Muscle of back (tissue), 11 donors: ENCODE measurements around the gene CD4. TPM values are rescaled to one million over a fixed set of nuclear protein-coding genes. Genes with fewer than 3 reads are reported as not detected.
A peak's percentile ranks its signal among the peaks of the same experiment; 100 is the strongest.

Source experiments
- DNase-seq, 3 donors: peaks; one replicate each; pipeline versions ENCODE4 v3.0.0 to v3.0.0-alpha.2; 2013
- polyA plus RNA-seq, 10 donors: library from polyadenylated mRNA; unstranded; fragments of 120-200 nt; gene quantifications; one replicate each; pipeline ENCODE4 v1.2.1, GENCODE V29; 2013; ENCODE audit not compliant: insufficient read length in 10 of 10

CD4 gene
- polyA plus RNA-seq, 10 donors, result 5.9 to 15.5 (median 7.7) TPM

DNA sequence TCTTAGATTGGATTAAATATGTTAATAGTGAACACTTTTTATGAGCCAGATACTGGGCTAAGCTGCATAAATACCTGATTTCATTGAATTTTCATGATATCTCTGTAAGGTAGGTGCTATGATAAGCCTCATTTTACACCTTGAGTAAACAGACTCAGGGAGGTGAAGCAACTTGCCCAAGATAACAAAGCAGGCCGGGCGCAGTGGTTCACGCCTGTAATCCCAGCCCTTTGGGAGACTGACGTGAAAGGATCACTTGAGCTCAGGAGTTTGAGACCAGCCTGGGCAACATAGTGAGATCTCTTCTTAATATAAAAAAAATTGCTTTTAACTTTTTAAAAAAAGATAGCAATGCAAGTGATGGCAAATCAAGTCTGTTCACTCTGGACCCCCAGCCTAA lies 52.7 kb downstream of the CD4 start:
- DNase-seq, result no peak

DNA sequence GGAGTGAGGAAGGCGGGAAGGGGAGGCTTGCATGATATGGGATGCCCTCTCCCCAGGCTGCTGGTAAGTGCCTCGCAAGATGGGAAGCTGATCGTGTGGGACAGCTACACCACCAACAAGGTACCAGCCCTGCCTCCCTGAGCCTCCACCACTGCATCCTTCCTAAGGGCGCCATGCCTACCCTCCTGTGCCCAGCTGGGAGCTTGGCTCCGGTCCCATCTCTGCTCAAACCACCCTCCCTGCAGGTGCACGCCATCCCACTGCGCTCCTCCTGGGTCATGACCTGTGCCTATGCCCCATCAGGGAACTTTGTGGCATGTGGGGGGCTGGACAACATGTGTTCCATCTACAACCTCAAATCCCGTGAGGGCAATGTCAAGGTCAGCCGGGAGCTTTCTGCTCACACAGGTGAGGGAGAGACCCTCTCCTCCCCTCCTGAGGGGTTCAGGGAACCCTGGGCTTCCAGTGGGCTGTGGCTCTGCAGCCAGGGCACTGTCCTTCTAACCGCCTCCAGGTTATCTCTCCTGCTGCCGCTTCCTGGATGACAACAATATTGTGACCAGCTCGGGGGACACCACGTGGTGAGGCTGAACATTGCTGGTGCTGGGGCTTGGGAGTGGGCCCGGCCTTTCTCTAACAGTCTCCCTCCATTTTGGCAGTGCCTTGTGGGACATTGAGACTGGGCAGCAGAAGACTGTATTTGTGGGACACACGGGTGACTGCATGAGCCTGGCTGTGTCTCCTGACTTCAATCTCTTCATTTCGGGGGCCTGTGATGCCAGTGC lies 54.0 kb downstream of the CD4 start:
- DNase-seq, result no peak

- no peak for DNase-seq
Measured at GRCh38 chr12:6845395-6845794, 56.1 kb downstream of the CD4 start.

GRCh38 chr12:6846316-6846869 lies 57.1 kb downstream of the CD4 start:
- DNase-seq, result no peak

DNA sequence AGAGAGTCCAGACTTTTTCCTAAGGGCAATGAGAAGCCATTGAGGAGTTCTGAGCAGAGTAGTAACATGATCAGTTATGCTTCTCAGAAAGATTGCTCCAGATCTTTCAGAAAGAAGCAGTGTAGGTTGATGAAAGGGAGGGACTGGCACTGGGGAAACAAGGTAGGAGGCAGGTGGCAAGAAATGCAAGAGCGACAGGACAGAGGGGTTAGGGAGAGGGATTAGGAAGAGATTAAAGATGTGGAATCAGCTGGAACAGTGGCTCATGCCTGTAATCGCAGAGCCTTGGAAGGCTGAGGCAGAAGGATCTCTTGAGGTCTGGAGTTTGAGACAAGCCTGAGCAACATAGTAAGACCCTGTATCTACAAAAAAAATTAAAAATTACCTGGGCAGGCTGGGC lies 58.3 kb downstream of the CD4 start:
- DNase-seq, result no peak

- DNase-seq, result no peak
Measured at GRCh38 chr12:6849427-6849826, 60.1 kb downstream of the CD4 start.

- no peak for DNase-seq
Measured at GRCh38 chr12:6849976-6850560, 60.7 kb downstream of the CD4 start.

GRCh38 chr12:6850796-6851152 lies 61.4 kb downstream of the CD4 start:
- DNase-seq, result no peak

DNA sequence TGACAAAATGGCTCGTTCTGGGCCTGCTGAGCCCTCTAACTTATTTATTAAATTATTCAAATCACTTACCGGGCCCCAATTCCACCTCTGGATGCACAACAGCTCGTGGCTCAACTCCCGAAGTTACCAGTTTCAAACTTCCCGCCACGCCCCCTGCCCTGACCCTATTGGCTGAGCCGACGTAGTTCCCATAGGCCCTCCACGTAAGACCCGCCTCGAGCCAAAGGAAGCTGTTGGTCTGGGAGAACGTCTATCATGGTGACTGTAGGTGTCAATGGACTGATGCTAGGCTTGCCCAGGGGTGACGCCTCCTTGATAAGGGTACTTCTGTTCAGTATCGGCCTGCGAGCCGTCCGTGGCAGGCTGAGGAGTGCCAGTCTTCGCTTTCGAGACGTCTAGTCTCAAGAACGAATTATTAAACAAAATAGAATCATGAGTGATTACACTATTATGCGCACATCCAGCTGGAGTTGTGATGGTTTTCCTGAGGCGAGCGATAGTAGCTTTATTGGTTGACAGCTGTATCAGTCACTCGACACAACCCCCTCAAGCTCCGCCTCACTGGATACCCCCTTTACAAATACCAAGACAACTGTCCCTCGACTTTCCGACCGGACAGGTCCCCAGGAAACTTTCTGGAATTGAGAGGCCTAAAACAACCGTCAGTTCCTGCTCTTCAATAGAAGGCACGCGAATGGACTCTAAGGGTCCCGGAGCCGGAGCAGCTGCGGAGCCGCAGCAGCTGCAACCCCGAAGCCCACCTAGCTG lies 62.0 kb downstream of the CD4 start, which contains the start of gene CDCA3:
TSS of gene CDCA3 (minus strand) at position 134 of the 768 bp plus-strand sequence. CDS start 334 bp downstream, outside the sequence.
- DNase-seq, result peak; percentile 95 to 99 (median 98)

GRCh38 chr12:6851921-6852650 lies 62.8 kb downstream of the CD4 start, which contains the start of gene USP5:
Gene USP5 (plus strand): TSS chr12:6852150. CDS start chr12:6852180, 30 bp downstream.
- DNase-seq, result peak; percentile 99 to 100 (median 100)

GRCh38 chr12:6852651-6853354 lies 63.5 kb downstream of the CD4 start:
- peak in 1 of 3 donors; percentile 58 for DNase-seq

DNA sequence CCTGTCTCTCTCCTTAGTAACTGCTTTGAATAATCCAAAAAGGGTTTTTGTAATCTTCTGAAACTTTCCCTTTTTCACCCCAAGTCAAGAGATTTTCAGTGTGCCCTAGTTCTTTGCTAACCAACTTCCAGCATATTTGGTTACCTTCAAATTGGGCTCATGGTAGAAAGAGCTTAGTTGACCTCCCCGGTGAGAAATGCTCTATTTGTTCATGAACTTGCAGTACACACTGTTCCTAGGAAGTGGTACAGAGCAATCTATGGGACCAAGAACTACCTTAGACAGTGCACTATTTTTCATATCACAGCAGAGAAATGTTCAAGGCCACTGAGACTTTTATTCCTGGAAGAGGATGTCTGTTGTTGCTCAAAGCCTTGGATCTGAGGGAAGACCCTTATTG lies 64.3 kb downstream of the CD4 start:
- DNase-seq, result no peak

- no peak for DNase-seq
Measured at GRCh38 chr12:6854036-6854435, 64.7 kb downstream of the CD4 start.

DNA sequence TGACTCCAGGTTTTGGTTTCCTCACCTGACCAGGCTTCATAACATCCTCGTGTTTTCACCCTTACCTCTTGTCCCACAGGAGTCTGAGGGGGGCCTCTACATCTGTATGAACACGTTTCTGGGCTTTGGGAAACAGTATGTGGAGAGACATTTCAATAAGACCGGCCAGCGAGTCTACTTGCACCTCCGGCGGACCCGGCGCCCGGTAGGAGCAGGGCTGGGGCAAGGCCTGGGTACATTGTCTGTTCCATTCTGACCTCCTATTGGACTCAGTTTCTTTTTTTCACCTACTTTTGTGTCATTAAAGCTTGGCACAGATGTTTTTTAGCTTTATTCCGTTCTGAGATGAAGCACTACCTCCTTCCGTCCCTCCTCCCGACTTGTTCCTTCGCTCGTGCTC lies 66.0 kb downstream of the CD4 start:
- no peak for DNase-seq

DNA sequence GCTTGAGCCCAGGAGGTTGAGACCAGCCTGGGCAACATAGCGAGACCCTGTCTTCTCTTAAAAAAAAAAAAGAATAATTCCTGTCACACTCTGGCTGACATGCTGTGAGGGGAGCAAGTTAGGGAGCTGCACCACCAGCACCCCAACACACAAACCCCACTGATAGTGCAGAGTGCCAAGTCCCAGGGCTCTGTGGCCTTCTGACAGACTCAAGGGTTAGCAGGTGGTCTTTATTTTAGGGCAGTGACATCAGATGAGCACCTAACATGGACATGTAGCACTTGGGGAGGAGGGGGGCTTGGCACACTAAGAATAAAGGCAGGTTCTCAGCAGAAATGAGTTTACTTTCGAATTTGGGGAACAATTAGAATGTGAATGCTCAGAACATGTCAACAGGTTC lies 69.5 kb downstream of the CD4 start:
- no peak for DNase-seq

DNA sequence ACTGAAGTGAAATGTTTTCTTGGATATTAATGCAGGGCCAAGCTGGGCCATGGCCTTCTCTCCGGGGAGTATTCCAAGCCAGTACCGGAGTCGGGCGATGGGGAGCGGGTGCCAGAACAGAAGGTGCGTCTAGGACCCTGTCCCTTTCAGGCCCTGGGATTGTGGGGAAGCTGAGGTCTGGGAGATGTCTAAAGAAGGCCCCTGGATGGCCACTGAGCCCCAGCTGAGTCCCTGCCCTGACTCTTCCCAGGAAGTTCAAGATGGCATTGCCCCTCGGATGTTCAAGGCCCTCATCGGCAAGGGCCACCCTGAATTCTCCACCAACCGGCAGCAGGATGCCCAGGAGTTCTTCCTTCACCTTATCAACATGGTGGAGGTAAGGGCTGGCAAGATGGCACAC lies 70.8 kb downstream of the CD4 start:
- DNase-seq, result no peak

DNA sequence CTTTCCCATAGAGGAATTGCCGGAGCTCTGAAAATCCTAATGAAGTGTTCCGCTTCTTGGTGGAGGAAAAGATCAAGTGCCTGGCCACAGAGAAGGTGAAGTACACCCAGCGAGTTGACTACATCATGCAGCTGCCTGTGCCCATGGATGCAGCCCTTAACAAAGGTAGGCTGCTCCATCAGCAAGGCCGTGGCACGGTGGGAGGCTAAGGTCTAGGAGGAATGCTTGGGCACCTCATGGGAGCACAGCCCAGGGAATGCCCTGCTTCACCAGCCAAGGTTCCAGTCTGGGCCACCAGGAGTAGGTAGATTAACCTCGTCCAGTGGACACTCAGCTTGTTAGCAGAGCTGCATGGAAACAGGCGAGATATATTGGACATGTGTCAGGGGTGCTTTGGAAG lies 71.6 kb downstream of the CD4 start:
- DNase-seq, result no peak

- no peak for DNase-seq
Measured at GRCh38 chr12:6861391-6861790, 72.1 kb downstream of the CD4 start.

DNA sequence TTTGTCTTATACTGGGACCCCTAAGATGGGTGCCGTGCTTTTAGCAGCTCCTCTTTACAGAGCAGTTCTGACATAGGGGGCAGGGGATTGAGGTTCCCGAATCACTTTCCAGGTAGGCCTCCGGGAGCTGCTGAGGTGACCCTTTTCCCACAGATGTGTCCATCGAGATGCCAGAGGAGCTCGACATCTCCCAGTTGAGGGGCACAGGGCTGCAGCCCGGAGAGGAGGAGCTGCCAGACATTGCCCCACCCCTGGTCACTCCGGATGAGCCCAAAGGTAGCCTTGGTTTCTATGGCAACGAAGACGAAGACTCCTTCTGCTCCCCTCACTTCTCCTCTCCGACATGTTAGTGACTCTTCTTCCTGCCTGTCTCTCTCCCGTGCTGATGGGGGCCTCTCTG lies 73.7 kb downstream of the CD4 start:
- no peak for DNase-seq

DNA sequence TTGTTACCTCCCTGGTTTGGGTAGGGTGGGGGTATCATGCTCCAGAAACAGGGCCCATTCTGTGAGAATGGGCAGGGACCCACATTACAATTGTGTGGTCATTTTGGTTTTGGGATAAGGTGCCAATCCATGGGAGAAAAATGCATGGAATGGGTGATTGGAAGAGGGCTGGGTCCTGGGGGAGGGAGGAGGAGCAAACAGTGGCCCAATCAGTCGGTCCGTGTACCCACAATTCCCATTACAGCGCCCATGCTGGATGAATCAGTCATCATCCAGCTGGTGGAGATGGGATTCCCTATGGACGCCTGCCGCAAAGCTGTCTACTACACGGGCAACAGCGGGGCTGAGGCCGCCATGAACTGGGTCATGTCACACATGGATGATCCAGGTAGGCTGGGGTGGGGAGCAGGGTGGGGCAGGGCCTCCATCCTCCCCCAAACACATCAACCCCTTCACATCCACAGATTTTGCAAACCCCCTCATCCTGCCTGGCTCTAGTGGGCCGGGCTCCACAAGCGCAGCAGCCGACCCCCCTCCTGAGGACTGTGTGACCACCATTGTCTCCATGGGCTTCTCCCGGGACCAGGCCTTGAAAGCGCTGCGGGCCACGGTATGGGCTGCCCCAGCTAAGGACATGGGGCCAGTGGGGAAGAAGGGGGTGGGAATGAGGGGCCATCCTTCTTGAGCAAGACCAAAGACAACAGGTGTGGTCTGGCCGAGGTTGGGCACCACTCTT lies 74.4 kb downstream of the CD4 start:
- no peak for DNase-seq
